Measurements from ENCODE around the gene SLC11A1. TPM values are rescaled to one million over a fixed set of nuclear protein-coding genes. Genes with fewer than 3 reads are reported as not detected.

The SLC11A1 gene
- total RNA-seq, 2 donors from 2014 or later = 122 to 190 TPM

DNA sequence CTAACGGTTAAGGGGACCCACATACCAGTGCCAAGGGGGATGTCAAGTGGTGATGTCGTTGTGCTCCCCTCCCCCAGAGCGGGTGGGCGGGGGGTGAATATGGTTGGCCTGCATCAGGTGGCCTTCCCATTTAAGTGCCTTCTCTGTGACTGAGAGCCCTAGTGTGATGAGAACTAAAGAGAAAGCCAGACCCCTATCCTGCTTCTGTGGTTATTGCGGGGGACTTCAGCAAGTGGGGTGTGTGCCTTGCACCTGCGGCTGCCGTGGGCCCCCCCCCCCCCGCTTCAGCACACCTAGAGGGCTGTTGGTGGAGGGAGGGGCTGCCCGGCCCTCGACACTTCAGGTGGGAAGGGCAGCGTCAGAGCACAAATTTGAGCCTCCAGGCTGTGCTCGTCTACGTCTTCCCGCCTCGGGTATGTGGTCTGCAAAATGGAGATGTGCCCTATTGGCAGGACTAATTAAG is 23.7 kb downstream of the SLC11A1 start:
- no peak for DNase-seq (ENCODE audit: low spot score)
- no peak for ATAC-seq (ENCODE audit: insufficient number of reproducible peaks, low FRiP score, low read depth)
- peaks cover 16 to 59% of the 10 kb centered on the region in 2 donors for H3K4me1 ChIP-seq (ENCODE audit: control insufficient read depth in 1 of 2, low read depth in 2 of 2)

DNA sequence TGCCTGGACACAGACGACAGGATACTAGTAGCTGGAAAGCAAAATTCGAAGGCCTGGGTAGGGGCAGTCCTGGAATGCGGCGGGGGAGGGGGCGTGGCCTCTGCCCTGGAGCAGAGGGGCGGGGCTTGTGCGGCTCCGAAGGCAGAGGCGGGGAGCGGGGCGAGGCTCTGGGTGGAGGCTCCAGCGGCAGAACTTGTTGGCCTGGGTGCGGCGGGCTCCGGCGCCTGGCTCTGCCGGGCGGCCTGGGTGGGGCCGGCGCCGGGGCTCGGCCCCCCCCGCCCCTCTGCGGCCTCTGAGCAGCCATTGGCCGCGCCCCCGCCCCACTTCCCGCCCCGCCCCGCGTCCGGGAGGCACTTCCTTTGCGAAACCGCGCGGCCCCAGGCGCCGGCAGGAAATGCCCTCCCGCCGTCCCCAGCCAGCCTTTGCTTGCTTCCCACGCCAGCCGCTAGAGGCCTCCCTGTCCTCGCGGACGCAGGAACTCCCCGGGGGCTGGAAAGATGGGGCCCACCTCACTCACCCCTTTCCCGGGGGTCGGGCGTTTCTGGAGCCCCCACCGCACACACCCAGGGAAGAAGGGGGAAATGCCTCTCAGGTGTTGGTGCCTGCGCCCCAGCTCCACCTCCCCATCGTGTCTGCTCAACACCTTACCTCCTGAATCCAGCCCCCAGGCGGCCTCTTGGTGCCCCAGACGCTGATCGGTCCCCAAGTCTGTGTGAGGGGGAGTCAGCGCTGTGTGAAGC is 24.3 kb downstream of the SLC11A1 start:
- Histone ChIP-seq H3K36me3 (peaks cover 33% of the 10 kb centered on the region), H3K4me1 (ENCODE audit: control insufficient read depth in 1 of 2, low read depth in 2 of 2) (peaks cover 12 to 54% of the 10 kb centered on the region in 2 donors), H3K9me3 (no peaks in the 10 kb centered on the region), H3K27me3 (replicated peaks; ENCODE audit: insufficient read depth) (no peaks in the 10 kb centered on the region), H3K4me3 (peak overlapping the region; percentile 69), H3K27ac (peak overlapping the region; percentile 83 to 89)
- DNase-seq (ENCODE audit: low spot score) (peak; percentile 89), ATAC-seq (ENCODE audit: insufficient number of reproducible peaks, low FRiP score, low read depth) (peak; percentile 81)
- TF ChIP-seq, protein P1, sequence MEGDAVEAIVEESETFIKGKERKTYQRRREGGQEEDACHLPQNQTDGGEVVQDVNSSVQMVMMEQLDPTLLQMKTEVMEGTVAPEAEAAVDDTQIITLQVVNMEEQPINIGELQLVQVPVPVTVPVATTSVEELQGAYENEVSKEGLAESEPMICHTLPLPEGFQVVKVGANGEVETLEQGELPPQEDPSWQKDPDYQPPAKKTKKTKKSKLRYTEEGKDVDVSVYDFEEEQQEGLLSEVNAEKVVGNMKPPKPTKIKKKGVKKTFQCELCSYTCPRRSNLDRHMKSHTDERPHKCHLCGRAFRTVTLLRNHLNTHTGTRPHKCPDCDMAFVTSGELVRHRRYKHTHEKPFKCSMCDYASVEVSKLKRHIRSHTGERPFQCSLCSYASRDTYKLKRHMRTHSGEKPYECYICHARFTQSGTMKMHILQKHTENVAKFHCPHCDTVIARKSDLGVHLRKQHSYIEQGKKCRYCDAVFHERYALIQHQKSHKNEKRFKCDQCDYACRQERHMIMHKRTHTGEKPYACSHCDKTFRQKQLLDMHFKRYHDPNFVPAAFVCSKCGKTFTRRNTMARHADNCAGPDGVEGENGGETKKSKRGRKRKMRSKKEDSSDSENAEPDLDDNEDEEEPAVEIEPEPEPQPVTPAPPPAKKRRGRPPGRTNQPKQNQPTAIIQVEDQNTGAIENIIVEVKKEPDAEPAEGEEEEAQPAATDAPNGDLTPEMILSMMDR (IDR thresholded peaks at IDR 0.05) = peak; percentile 84

More for the DNA sequence above, 23.7 kb downstream of the SLC11A1 start:
- TF ChIP-seq, protein P1 (IDR thresholded peaks at IDR 0.05) = no peak
- H3K4me3 ChIP-seq = peak overlapping the region; percentile 58
- no peaks in the 10 kb centered on the region for H3K27me3 ChIP-seq (replicated peaks; ENCODE audit: insufficient read depth)
- H3K27ac ChIP-seq = peak overlapping the region; percentile 67 to 76
- no peaks in the 10 kb centered on the region for H3K9me3 ChIP-seq
- H3K36me3 ChIP-seq = peaks cover 33% of the 10 kb centered on the region

- Histone ChIP-seq H3K27me3 (replicated peaks; ENCODE audit: insufficient read depth) (no peaks in the 10 kb centered on the region), H3K36me3 (peaks cover 28% of the 10 kb centered on the region), H3K9me3 (no peaks in the 10 kb centered on the region), H3K27ac (peak overlapping the region; percentile 83 to 89), H3K4me1 (ENCODE audit: control insufficient read depth in 1 of 2, low read depth in 2 of 2) (peaks cover 6 to 47% of the 10 kb centered on the region in 2 donors), H3K4me3 (peak overlapping the region; percentile 69)
- peak; percentile 14 for ATAC-seq (ENCODE audit: insufficient number of reproducible peaks, low FRiP score, low read depth)
- DNase-seq (ENCODE audit: low spot score) = no peak
- TF ChIP-seq, protein P1 (IDR thresholded peaks at IDR 0.05) = no peak
Observed at GRCh38 chr2:218406949-218407618, 25.0 kb downstream of the SLC11A1 start.

- H3K27me3 ChIP-seq (replicated peaks; ENCODE audit: insufficient read depth) = no peaks in the 10 kb centered on the region
- H3K27ac ChIP-seq = peak overlapping the region; percentile 83 to 89
- no peak for DNase-seq (ENCODE audit: low spot score)
- no peak for ATAC-seq (ENCODE audit: insufficient number of reproducible peaks, low FRiP score, low read depth)
- H3K9me3 ChIP-seq = no peaks in the 10 kb centered on the region
- peaks cover 6 to 41% of the 10 kb centered on the region in 2 donors for H3K4me1 ChIP-seq (ENCODE audit: control insufficient read depth in 1 of 2, low read depth in 2 of 2)
- TF ChIP-seq, protein P1 (IDR thresholded peaks at IDR 0.05) = no peak
- peaks cover 22% of the 10 kb centered on the region for H3K36me3 ChIP-seq
- H3K4me3 ChIP-seq = no peak overlapping the region
Observed at GRCh38 chr2:218407717-218408116, 25.6 kb downstream of the SLC11A1 start.

DNA sequence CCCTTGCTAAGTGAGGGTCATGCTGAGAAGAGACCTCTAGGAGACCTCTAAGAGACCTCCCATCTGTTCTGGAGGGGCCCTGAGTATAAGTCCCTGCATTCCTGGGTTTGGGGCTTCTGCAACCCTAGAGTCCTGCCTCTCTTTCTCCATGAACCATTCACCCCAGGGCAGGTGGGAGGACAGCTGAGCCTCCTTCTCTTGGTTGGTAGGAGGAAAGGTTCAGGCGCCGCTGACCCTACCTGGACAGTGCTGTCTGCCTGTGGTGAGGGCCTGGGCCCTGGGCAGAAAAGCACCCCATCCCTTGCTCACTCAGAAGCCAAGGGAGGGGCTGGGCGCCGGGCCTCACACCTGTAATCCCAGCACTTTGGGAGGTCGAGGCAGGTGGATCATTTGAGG is 36.2 kb downstream of the SLC11A1 start:
- Histone ChIP-seq H3K4me1 (ENCODE audit: control insufficient read depth in 1 of 2, low read depth in 2 of 2) (no peaks in the 10 kb centered on the region), H3K27ac (no peak overlapping the region), H3K9me3 (no peaks in the 10 kb centered on the region), H3K36me3 (no peaks in the 10 kb centered on the region), H3K4me3 (no peak overlapping the region), H3K27me3 (replicated peaks; ENCODE audit: insufficient read depth) (no peaks in the 10 kb centered on the region)
- DNase-seq (ENCODE audit: low spot score) (no peak), ATAC-seq (ENCODE audit: insufficient number of reproducible peaks, low FRiP score, low read depth) (no peak)
- TF ChIP-seq, protein P1 (IDR thresholded peaks at IDR 0.05) = no peak
